GM12864 (cell line): Measurements from ENCODE around the gene FAM169A.

ENCODE experiments used
- DNase-seq: peaks from one replicate; pipeline ENCODE4 v3.0.0-alpha.2; 2011; ENCODE audit warnings: low read depth
- H3K4me3 ChIP-seq: 2 replicates; pipeline ENCODE4 v1.5.1; 2011; ENCODE audit warnings: mild to moderate bottlenecking, low read depth, low read length, control low read depth
- TF ChIP-seq, protein P1 (sequence below): IDR thresholded peaks from 2 replicates; pipeline ENCODE4 v1.5.1; 2011; ENCODE audit warnings: low read depth, mild to moderate bottlenecking, moderate library complexity, low read length, control low read depth, inconsistent platforms; ENCODE audit errors: missing control alignments

FAM169A gene

GRCh38 chr5:74829413-74829812, 36.8 kb downstream of the FAM169A start:
- H3K4me3 ChIP-seq, result no peak overlapping the region

GRCh38 chr5:74822288-74822687, 43.9 kb downstream of the FAM169A start:
- TF ChIP-seq, protein P1, sequence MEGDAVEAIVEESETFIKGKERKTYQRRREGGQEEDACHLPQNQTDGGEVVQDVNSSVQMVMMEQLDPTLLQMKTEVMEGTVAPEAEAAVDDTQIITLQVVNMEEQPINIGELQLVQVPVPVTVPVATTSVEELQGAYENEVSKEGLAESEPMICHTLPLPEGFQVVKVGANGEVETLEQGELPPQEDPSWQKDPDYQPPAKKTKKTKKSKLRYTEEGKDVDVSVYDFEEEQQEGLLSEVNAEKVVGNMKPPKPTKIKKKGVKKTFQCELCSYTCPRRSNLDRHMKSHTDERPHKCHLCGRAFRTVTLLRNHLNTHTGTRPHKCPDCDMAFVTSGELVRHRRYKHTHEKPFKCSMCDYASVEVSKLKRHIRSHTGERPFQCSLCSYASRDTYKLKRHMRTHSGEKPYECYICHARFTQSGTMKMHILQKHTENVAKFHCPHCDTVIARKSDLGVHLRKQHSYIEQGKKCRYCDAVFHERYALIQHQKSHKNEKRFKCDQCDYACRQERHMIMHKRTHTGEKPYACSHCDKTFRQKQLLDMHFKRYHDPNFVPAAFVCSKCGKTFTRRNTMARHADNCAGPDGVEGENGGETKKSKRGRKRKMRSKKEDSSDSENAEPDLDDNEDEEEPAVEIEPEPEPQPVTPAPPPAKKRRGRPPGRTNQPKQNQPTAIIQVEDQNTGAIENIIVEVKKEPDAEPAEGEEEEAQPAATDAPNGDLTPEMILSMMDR, result no peak

More at GRCh38 chr5:74829413-74829812, 36.8 kb downstream of the FAM169A start:
- no peak for DNase-seq
- TF ChIP-seq, protein P1, result no peak

GRCh38 chr5:74816875-74817274, 49.3 kb downstream of the FAM169A start:
- TF ChIP-seq, protein P1, result no peak
- no peak for DNase-seq
- H3K4me3 ChIP-seq, result no peak overlapping the region

More at GRCh38 chr5:74822288-74822687, 43.9 kb downstream of the FAM169A start:
- H3K4me3 ChIP-seq, result no peak overlapping the region
- DNase-seq, result no peak

DNA sequence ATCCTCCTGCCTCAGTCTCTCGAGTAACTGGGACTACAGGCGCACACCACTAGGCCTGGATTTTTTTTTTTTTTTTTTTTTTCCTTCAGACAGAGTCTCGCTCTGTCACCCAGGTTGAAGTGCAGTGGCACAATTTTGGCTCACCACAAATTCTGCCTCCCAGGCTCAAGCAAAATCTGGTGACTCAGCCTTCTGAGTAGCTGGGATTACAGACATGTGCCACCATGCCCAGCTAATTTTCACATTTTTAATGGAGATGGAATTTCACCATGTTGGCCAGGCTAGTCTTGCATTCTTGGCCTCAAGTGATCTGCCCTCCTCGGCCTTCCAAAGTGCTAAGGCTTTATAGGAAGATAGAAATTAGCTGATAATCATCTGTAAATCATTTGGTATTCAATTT, 55.3 kb downstream of the FAM169A start:
- TF ChIP-seq, protein P1, result no peak
- no peak overlapping the region for H3K4me3 ChIP-seq
- no peak for DNase-seq

GRCh38 chr5:74801941-74802340, 64.2 kb downstream of the FAM169A start:
- TF ChIP-seq, protein P1, result no peak
- H3K4me3 ChIP-seq, result no peak overlapping the region
- DNase-seq, result no peak

DNA sequence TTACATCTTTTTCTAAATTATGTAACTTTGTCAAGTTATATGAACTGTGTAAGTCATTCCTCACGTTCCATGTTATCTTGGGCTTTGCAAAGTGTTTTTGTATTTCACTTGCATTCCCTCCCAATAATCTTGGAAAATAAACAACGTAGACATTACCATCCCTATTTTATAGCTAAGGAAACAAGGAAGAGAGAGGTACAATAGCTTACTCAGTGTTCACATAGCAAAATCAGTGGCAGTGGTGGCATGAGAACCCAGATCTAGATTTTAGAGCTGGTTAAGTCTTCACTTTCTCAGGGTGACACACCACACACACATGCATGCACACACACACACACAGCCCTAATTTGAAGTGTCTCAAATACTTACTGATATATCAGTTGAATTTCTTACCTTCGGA, 65.0 kb downstream of the FAM169A start:
- H3K4me3 ChIP-seq, result no peak overlapping the region
- TF ChIP-seq, protein P1, result no peak
- DNase-seq, result no peak
